RWPE2 (cell line): Measurements from ENCODE around the gene MAZ.

Source experiments
- ATAC-seq: fragments of 200-7000 bp; cut with Tn5 transposase; 3 replicates; pipeline ENCODE4 v1.9.1; 2021; ENCODE audit warnings: low read depth
- DNase-seq: peaks from one replicate; pipeline ENCODE4 v3.0.0-alpha.2; 2020; ENCODE audit warnings: low spot score
- H3K27ac ChIP-seq: fragments of 450-650 bp; 2 replicates; pipeline ENCODE4 v1.5.1; 2017; ENCODE audit warnings: mild to moderate bottlenecking; ENCODE audit not compliant: poor library complexity, severe bottlenecking
- H3K27me3 ChIP-seq: fragments of 250-450 bp; sonication (Bioruptor Pico); 2 replicates; pipeline ENCODE4 v1.5.1; 2021; ENCODE audit warnings: mild to moderate bottlenecking, moderate library complexity; ENCODE audit not compliant: insufficient read depth, poor library complexity, severe bottlenecking
- H3K36me3 ChIP-seq: fragments of 250-450 bp; sonication (Bioruptor Pico); 2 replicates; pipeline ENCODE4 v1.5.1; 2020; ENCODE audit warnings: low read depth, mild to moderate bottlenecking, moderate library complexity
- H3K4me1 ChIP-seq: fragments of 250-450 bp; sonication (Bioruptor Pico); 2 replicates; pipeline ENCODE4 v1.5.1; 2021; ENCODE audit warnings: mild to moderate bottlenecking, moderate library complexity; ENCODE audit not compliant: insufficient read depth, poor library complexity, severe bottlenecking
- H3K4me3 ChIP-seq: fragments of 250-450 bp; sonication (Bioruptor Pico); 2 replicates; pipeline ENCODE4 v1.5.1; 2021; ENCODE audit warnings: mild to moderate bottlenecking, moderate library complexity; ENCODE audit not compliant: severe bottlenecking
- H3K9me3 ChIP-seq: fragments of 250-450 bp; sonication (Bioruptor Pico); 2 replicates; pipeline ENCODE4 v1.5.1; 2021; ENCODE audit warnings: mild to moderate bottlenecking, moderate library complexity; ENCODE audit not compliant: severe bottlenecking
- CTCF ChIP-seq: fragments of 450-650 bp; IDR thresholded peaks from one replicate; pipeline ENCODE4 v1.5.1; 2017; ENCODE audit warnings: mild to moderate bottlenecking, moderate library complexity; ENCODE audit not compliant: poor library complexity, severe bottlenecking

Gene MAZ

DNA sequence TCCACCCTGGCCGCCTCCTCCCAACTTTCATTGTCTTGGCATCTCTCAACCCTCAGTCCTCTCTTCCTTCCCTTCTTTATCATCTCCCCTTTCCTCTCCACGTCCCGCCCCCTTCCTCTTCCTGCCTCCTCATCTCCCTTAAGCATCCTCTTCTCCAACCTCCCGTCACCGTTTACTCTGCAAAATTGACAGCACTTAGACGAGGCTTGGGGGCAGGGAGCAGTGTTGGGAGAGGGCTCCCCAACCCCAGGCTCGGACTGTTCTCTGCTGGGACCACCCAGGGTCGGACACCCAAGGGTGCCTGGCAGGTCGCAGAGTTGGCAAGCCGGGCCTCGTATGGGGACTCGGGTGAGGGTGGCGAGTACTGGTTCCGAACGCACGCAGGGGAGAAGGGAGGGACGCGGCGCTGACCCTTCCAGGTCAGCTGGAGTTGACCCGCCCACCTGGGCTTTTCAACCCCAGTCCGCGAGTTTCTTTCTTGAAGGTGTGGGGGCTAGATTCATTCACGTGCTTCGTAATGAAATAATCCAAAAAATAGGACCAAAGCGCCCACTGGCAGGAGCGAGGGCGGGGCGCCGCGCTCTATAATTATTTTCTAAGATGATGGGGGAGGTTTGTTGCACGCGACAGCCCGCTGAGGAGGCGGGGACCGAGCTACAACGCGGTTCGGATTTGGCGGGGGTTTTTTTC lies 8.8 kb downstream of the MAZ start:
- Histone ChIP-seq H3K27me3 (no peaks in the 10 kb centered on the region), H3K36me3 (peaks cover 29% of the 10 kb centered on the region), H3K27ac (peak overlapping the region; percentile 79), H3K4me1 (peaks cover 9% of the 10 kb centered on the region), H3K4me3 (peak overlapping the region; percentile 57), H3K9me3 (no peaks in the 10 kb centered on the region)
- no peak for ATAC-seq
- no peak for TF ChIP-seq CTCF
- no peak for DNase-seq

DNA sequence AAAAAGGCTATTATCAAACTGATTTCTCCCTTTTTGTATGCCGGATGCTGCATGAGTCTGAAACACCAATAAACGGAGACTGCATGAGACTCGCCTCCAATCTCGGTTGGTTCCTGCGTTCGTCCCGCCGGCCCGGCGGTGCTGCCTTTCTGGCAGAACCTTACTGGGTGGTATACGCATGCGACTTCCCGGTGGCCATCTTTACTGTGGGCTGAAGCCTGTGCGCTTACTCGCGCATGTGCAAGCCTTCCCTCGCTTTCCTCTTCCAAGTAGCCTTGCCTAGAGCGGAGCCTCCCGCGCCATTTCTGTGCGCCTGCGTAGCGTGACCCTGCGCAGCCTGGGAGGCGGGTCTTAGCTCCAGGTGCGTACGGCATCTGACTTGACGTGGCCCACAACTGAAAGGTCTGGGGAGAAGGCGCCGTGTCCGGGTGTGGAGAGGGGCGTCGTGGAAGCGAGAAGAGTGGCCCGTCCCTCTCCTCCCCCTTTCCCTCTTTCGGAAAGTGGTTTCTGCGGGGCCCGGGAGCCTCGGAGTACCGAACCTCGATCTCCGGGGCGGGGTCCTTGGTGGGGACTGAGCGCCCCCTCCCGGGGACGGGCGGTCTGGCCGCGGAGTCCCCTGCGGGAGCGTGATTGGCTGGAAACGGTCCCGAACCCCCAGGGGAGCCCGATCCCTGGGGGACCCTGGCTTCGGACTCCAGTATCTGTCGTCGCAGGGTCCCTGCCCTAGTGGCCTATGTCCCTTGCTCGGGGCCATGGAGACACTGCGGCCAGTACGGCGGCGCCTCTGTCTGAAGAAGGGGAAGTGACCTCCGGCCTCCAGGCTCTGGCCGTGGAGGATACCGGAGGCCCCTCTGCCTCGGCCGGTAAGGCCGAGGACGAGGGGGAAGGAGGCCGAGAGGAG lies 9.7 kb downstream of the MAZ start, which contains the start of gene PAGR1:
Gene PAGR1 (plus strand): TSS at position 360 of the 901 bp plus-strand sequence. CDS start 374 bp downstream, at position 734.
- peak; percentile 54 for ATAC-seq
- peak; percentile 97 for TF ChIP-seq CTCF
- Histone ChIP-seq H3K4me1 (peaks cover 9% of the 10 kb centered on the region), H3K36me3 (peaks cover 27% of the 10 kb centered on the region), H3K27ac (peak within 1 kb of the TSS; percentile 79), H3K9me3 (no peaks in the 10 kb centered on the region), H3K4me3 (peak within 1 kb of the TSS; percentile 57), H3K27me3 (no peaks in the 10 kb centered on the region)
- DNase-seq = peak; percentile 96

- Histone ChIP-seq H3K4me3 (peak overlapping the region; percentile 57), H3K36me3 (peaks cover 27% of the 10 kb centered on the region), H3K4me1 (peaks cover 9% of the 10 kb centered on the region), H3K27me3 (no peaks in the 10 kb centered on the region), H3K9me3 (no peaks in the 10 kb centered on the region), H3K27ac (peak overlapping the region; percentile 79)
- ATAC-seq = peak; percentile 49
- DNase-seq = no peak
- no peak for TF ChIP-seq CTCF
Measured at GRCh38 chr16:29816694-29817441, 10.5 kb downstream of the MAZ start.

GRCh38 chr16:29818082-29818481 lies 11.8 kb downstream of the MAZ start:
- TF ChIP-seq CTCF = no peak
- Histone ChIP-seq H3K4me3 (no peak overlapping the region), H3K36me3 (peaks cover 31% of the 10 kb centered on the region), H3K27me3 (no peaks in the 10 kb centered on the region), H3K4me1 (peaks cover 15% of the 10 kb centered on the region), H3K27ac (peak overlapping the region; percentile 79), H3K9me3 (no peaks in the 10 kb centered on the region)
- ATAC-seq = no peak
- DNase-seq = no peak
